ENCODE measurements around the gene SRPK1. TPM values are rescaled to one million over a fixed set of nuclear protein-coding genes. Genes with fewer than 3 reads are reported as not detected.

Gene SRPK1
- total RNA-seq, 2 experiments from 2014 or later = 117 to 133 TPM

GRCh38 chr6:35895560-35895959 lies 25.3 kb downstream of the SRPK1 start:
- H3K36me3 Mint-ChIP-seq (ENCODE audit: low read depth) = peaks cover 35% of the 10 kb centered on the region
- CTCF ChIA-PET = interaction anchor here (1.2 kb wide), 1 partner anchor 9 kb away, joined by 3 read pairs; no protein-coding TSS in a partner anchor
- no peak for TF ChIP-seq CTCF (IDR thresholded peaks at IDR 0.05)
- POLR2A ChIA-PET = no interaction called here
- peaks cover 3% of the 10 kb centered on the region for H3K9me3 Mint-ChIP-seq
- no peak overlapping the region for H3K4me3 Mint-ChIP-seq
- ATAC-seq = no peak
- no peak for DNase-seq
- H3K27ac Mint-ChIP-seq = no peak overlapping the region
- intact Hi-C loops (cut with micrococcal nuclease) = no loop called here
- peaks cover 11% of the 10 kb centered on the region for H3K4me1 Mint-ChIP-seq (ENCODE audit: low read depth)
- H3K27me3 Mint-ChIP-seq = no peaks in the 10 kb centered on the region

- Mint-ChIP-seq H3K4me3 (no peak overlapping the region), H3K36me3 (ENCODE audit: low read depth) (peaks cover 34% of the 10 kb centered on the region), H3K9me3 (peaks cover 3% of the 10 kb centered on the region), H3K4me1 (ENCODE audit: low read depth) (peaks cover 11% of the 10 kb centered on the region), H3K27me3 (no peaks in the 10 kb centered on the region), H3K27ac (no peak overlapping the region)
- DNase-seq (no peak), ATAC-seq (no peak)
- CTCF ChIA-PET = no interaction called here
- intact Hi-C loops (cut with micrococcal nuclease) = no loop called here
- TF ChIP-seq CTCF (IDR thresholded peaks at IDR 0.05) = no peak
- POLR2A ChIA-PET = no interaction called here
Observed at GRCh38 chr6:35894776-35895175, 26.1 kb downstream of the SRPK1 start.

GRCh38 chr6:35893246-35893645 lies 27.7 kb downstream of the SRPK1 start:
- H3K36me3 Mint-ChIP-seq (ENCODE audit: low read depth) = peaks cover 25% of the 10 kb centered on the region
- CTCF ChIA-PET = interaction anchor here (1.6 kb wide), 1 partner anchor 24 kb away, joined by 4 read pairs; no protein-coding TSS in a partner anchor
- intact Hi-C loops (cut with micrococcal nuclease) = no loop called here
- TF ChIP-seq CTCF (IDR thresholded peaks at IDR 0.05) = no peak
- H3K9me3 Mint-ChIP-seq = no peaks in the 10 kb centered on the region
- no peaks in the 10 kb centered on the region for H3K27me3 Mint-ChIP-seq
- H3K27ac Mint-ChIP-seq = no peak overlapping the region
- peaks cover 11% of the 10 kb centered on the region for H3K4me1 Mint-ChIP-seq (ENCODE audit: low read depth)
- H3K4me3 Mint-ChIP-seq = no peak overlapping the region
- POLR2A ChIA-PET = interaction anchor here (1.1 kb wide), 1 partner anchor 29 kb away, joined by 3 read pairs; no protein-coding TSS in a partner anchor
- ATAC-seq (no peak), DNase-seq (no peak)

- peaks cover 25% of the 10 kb centered on the region for H3K36me3 Mint-ChIP-seq (ENCODE audit: low read depth)
- ChIA-PET POLR2A (interaction anchor here (0.6 to 1.1 kb wide), 3 partner anchors 30 to 564 kb away, joined by 3 read pairs; no protein-coding TSS in a partner anchor), CTCF (interaction anchor here (1.2 to 1.6 kb wide), 2 partner anchors 23 to 203 kb away, joined by 3 to 4 read pairs; no protein-coding TSS in a partner anchor)
- no peak for TF ChIP-seq CTCF (IDR thresholded peaks at IDR 0.05)
- DNase-seq (no peak), ATAC-seq (no peak)
- no peaks in the 10 kb centered on the region for H3K9me3 Mint-ChIP-seq
- H3K27ac Mint-ChIP-seq = no peak overlapping the region
- no peak overlapping the region for H3K4me3 Mint-ChIP-seq
- H3K4me1 Mint-ChIP-seq (ENCODE audit: low read depth) = peaks cover 11% of the 10 kb centered on the region
- no peaks in the 10 kb centered on the region for H3K27me3 Mint-ChIP-seq
- intact Hi-C loops (cut with micrococcal nuclease) = no loop called here
Observed at GRCh38 chr6:35892482-35892881, 28.4 kb downstream of the SRPK1 start.

GRCh38 chr6:35879151-35879550 lies 41.7 kb downstream of the SRPK1 start:
- TF ChIP-seq CTCF (IDR thresholded peaks at IDR 0.05) = no peak
- DNase-seq (no peak), ATAC-seq (no peak)
- H3K9me3 Mint-ChIP-seq = peaks cover 14% of the 10 kb centered on the region
- ChIA-PET CTCF (no interaction called here), POLR2A (no interaction called here)
- intact Hi-C loops (cut with micrococcal nuclease) = no loop called here
- no peaks in the 10 kb centered on the region for H3K27me3 Mint-ChIP-seq
- H3K36me3 Mint-ChIP-seq (ENCODE audit: low read depth) = peaks cover 65% of the 10 kb centered on the region
- H3K4me1 Mint-ChIP-seq (ENCODE audit: low read depth) = no peaks in the 10 kb centered on the region
- no peak overlapping the region for H3K27ac Mint-ChIP-seq
- no peak overlapping the region for H3K4me3 Mint-ChIP-seq

Data from activated CD8-positive, alpha-beta T cell treated with anti-CD3 and anti-CD28 coated beads for 36 hours (primary cell).